GM19324 (cell line): ENCODE results near the gene RAPGEF3.

Experiments used
- ATAC-seq: cut with Tn5 transposase; IDR thresholded peaks from one replicate; pipeline ENCODE4 v1.9.1; 2021; ENCODE audit warnings: mild to moderate bottlenecking, moderate library complexity; ENCODE audit not compliant: unreplicated experiment, low FRiP score

RAPGEF3 gene

GRCh38 chr12:47745485-47746041 lies 13.1 kb downstream of the RAPGEF3 start:
- ATAC-seq = no peak

- no peak for ATAC-seq
Measured at GRCh38 chr12:47744778-47745436, 13.8 kb downstream of the RAPGEF3 start.

DNA sequence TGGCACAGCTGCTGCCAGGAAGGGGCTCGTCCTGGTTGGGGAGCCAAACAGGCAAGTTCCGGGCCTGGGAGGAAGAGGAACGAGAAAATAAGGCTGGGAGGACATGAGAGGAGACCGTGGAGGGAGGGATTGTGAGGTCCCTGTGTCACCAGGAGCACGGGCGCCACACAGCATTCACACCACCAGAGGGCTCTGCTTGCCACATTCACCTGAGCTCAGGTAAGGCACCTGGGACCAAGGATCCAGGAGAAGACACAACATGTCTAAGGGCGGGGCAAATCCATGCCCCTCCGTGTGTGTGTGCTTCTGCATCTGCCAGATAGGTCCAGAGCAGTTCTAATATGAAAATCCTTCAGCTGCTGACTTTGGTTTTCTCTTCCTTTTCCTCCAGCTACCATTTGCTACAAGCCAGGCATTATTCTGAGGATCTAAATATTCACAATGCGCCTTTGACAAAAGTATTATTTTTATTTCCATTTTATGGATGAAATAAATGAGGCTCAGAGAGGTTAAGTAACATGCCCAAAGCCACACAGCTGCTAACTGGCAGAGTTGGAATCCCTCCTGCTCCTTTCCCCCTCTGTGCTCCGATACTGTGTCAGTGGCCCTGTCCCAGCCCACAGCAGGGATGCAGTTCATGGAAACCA lies 14.6 kb downstream of the RAPGEF3 start:
- ATAC-seq = no peak

- no peak for ATAC-seq
Measured at GRCh38 chr12:47743311-47743860, 15.3 kb downstream of the RAPGEF3 start.

DNA sequence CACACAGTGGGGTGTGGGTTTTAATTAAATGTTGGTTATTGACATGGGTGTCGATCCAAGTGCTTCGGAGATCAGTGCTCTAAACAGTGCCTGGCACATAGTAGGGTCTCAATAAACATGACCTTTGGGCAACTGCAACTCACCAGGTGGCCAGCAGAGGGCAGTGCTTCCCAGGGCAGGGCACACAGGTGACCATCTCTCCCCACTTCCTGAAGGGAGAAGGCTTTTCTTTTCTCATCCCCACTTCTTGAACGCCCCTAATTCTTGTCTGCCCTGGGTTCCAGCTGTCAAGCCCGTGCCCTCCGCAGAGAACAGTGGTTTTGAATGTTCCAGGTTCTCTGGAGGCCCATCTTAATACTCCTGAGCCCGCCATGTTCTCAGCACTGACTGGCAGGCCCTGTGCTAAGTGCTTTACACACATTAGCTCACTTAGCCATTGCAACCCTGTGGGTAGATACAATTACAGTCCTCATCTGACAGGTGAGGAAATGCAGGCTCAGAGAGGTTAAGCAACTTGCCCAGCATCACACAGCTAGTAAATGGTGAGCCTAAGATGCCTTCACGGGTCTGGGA lies 16.3 kb downstream of the RAPGEF3 start:
- no peak for ATAC-seq

DNA sequence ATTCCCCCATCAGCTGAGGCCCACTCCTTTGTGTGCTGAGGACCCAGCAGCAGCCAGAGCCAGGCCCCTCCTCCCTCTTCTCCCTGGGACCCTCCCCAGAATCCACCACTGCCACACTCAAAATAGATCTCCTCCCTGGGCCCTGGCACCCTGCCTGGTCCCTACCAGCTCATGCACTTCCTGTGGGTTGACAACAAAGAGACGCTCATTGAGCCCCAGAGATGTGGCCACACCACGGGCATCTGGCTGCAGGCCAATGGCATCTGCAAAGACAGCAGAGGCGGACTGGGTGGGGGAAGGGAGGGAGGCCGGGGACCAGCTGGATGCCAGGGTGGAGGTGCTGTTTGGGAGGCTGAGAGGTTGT lies 17.4 kb downstream of the RAPGEF3 start:
- ATAC-seq = no peak

- ATAC-seq = peak; percentile 33
Measured at GRCh38 chr12:47740606-47741339, 17.9 kb downstream of the RAPGEF3 start.

DNA sequence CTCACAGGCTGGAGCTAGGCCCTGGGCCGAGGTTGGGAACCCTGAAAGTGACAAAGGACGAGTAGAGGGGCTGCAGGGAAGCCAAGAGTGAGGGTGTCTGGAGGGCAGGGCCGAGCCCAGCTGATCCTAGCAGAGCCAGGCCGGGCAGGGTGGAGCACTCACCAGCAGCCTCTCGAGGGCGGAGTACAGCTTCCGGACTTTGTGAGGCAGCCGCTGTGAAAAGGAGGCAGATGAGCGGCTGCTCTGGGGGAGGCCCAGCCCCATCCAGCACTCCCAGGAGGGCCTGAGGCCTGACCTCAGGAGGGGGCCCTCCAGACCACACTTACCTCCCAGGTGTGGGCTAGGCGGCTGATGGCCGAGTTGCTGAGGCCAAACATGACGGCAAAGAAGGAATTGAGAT lies 18.7 kb downstream of the RAPGEF3 start:
- peak; percentile 41 for ATAC-seq

DNA sequence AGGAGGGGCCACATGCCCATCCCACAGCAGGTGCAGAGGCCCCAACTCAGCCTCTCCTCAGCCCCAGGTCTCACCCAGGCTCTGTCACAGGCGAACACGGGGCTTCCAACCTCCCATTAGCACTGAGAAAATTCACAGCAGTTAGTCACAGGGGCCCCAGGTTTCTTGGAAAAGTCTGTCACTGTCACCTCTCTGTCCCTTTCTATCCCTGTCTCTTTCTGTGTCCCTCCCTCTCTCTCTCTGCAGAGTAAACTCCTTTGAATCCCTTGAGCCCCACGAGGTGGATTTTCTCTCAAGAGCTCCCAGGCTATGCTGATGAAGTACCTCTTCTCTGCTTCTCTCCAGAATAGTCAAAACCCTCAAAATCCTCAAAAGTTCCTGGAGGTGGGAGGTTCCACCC lies 19.4 kb downstream of the RAPGEF3 start:
- ATAC-seq = no peak

DNA sequence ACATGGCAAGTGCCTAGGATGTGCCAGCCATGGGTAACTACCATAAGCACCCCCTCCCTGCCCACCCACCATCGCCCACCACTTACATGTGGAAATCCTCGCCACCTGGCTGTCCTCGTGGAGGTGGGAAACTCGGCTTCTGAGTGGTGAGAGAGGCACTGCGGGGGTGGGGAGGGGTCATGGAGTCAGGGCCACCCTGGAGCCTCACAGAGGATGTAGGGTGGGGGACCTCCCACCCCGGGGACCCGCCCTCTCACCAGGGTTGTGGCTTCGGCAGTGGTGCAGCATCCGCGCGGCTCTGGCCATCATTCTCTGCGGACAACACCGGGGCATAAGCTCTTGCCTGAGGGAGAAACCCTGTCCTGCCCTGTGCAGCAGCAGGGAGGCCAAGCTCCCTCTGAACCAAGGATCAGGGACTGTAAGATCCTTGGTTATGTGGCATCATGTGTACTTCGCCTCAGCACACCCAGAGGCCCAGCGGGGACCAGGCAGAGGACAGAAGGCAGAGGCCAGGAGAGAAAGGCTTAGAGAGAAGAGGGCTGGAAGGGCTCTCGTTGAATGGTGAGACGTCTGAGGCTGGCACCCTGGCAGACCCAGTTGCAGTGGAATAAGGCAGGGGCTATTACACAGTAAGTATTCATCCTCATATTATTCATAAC lies 20.6 kb downstream of the RAPGEF3 start:
- no peak for ATAC-seq

GRCh38 chr12:47736877-47737676 lies 21.6 kb downstream of the RAPGEF3 start:
- no peak for ATAC-seq

DNA sequence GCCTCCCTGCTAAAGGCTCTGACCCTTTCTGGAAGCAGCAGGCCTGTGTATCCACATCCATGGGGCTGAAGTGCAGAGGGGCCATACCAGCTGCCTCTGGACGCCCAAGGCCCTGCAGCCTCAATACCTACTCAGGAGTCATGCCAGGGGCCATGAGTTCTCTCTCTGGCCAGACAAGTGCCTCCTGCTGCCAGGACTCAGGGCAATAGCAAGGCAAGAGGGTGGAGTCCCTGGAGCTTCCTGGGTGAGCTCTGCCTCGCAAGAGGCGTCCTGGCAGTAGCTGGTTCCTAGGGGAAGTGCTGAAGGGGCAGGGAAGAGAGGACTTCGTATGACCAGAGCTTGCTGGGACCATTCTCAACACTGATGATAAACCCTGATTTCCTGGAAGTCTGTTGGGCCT lies 22.5 kb downstream of the RAPGEF3 start:
- ATAC-seq = no peak

DNA sequence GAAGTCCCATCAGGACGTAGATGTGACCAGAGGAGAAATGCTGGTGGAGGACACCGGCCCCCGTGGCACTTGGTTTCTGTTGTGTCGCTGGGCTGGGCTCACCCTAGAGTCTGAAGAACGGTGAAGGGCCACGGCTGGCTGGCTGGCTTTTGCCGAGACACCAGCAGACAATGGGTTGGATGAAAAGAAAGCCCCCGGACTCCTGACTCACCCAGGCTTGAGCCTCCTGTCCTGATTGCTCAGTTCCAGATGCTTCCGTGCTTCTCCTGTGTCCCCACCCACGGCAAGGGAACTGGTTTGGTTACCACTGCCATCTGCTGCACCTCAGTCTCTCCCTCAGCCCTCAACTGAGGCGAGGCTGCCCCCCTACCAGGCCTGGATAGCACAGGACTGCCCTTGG lies 23.0 kb downstream of the RAPGEF3 start:
- no peak for ATAC-seq

- ATAC-seq = no peak
Measured at GRCh38 chr12:47734725-47735480, 23.8 kb downstream of the RAPGEF3 start.

DNA sequence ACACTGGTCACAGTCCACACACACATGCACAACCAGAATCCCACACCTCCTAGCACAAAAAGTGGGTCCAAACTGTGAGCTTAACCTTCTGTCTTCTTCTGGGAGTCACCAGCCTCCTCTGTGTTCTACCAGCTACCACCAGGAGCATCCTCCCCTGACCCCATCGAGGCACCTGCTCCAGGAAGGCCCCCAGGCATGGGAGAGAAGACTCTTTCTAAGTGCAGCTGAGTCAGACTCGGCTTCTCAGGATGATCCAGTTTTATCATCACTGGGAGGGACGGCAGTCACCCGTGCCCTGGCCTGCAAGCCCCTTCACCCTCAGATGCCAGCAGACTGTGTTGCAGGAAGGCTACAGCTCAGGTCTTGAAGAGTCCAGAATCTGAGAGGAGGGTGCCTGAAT lies 25.5 kb downstream of the RAPGEF3 start:
- ATAC-seq = no peak

- ATAC-seq = no peak
Measured at GRCh38 chr12:47732504-47732903, 26.2 kb downstream of the RAPGEF3 start.

GRCh38 chr12:47731723-47732122 lies 27.0 kb downstream of the RAPGEF3 start:
- ATAC-seq = no peak

- ATAC-seq = no peak
Measured at GRCh38 chr12:47730341-47730744, 28.3 kb downstream of the RAPGEF3 start.

GRCh38 chr12:47729233-47729632 lies 29.4 kb downstream of the RAPGEF3 start:
- no peak for ATAC-seq
